Neural progenitor cell (in vitro differentiated cells): ENCODE results near the gene MID1. TPM values are rescaled to one million over a fixed set of nuclear protein-coding genes. Genes with fewer than 3 reads are reported as not detected.

Source experiments
- DNase-seq: peaks from one replicate; pipeline ENCODE4 v3.0.0-alpha.2; 2016; ENCODE audit warnings: low spot score
- H2AFZ ChIP-seq: fragments of 200-600 bp; sonication (generic); replicated peaks from 2 replicates; pipeline ENCODE4 v1.6.1; 2016; ENCODE audit warnings: antibody characterized with exemption
- H3F3A ChIP-seq: fragments of 200-600 bp; sonication (generic); 2 replicates; pipeline ENCODE4 v1.6.1; 2016; ENCODE audit warnings: antibody characterized with exemption, low read depth
- H3K27ac ChIP-seq: fragments of 200-600 bp; sonication (generic); 2 replicates; pipeline ENCODE4 v1.5.1; 2016; ENCODE audit warnings: mild to moderate bottlenecking
- H3K27me3 ChIP-seq: fragments of 200-600 bp; sonication (generic); 2 replicates; pipeline ENCODE4 v1.6.1; 2016; ENCODE audit warnings: mild to moderate bottlenecking, moderate library complexity
- H3K36me3 ChIP-seq: fragments of 200-600 bp; sonication (generic); 2 replicates; pipeline ENCODE4 v1.5.1; 2016
- H3K4me1 ChIP-seq: fragments of 200-600 bp; sonication (generic); 2 replicates; pipeline ENCODE4 v1.6.1; 2016; ENCODE audit warnings: mixed run types
- H3K4me2 ChIP-seq: fragments of 200-600 bp; sonication (generic); 2 replicates; pipeline ENCODE4 v1.6.1; 2016
- H3K4me3 ChIP-seq: fragments of 200-600 bp; sonication (generic); 2 replicates; pipeline ENCODE4 v1.5.1; 2016
- H3K79me2 ChIP-seq: fragments of 200-600 bp; sonication (generic); 2 replicates; pipeline ENCODE4 v1.6.1; 2016; ENCODE audit warnings: low read depth
- H3K9ac ChIP-seq: fragments of 200-600 bp; sonication (generic); 2 replicates; pipeline ENCODE4 v1.6.1; 2016
- H3K9me3 ChIP-seq: fragments of 200-600 bp; sonication (generic); 2 replicates; pipeline ENCODE4 v1.5.1; 2016; ENCODE audit warnings: low read depth
- H4K20me1 ChIP-seq: fragments of 200-600 bp; sonication (generic); 2 replicates; pipeline ENCODE4 v1.6.1; 2016; ENCODE audit warnings: low read depth
- H3K27ac Mint-ChIP-seq: 3 replicates; pipeline ENCODE4 v1.8.0; 2021; ENCODE audit warnings: mixed read lengths
- H3K27me3 Mint-ChIP-seq: 2 replicates; pipeline ENCODE4 v1.8.0; 2022; ENCODE audit warnings: low read depth, mild to moderate bottlenecking, inconsistent platforms, moderate library complexity, mixed read lengths; ENCODE audit not compliant: insufficient read depth
- H3K36me3 Mint-ChIP-seq: 3 replicates; pipeline ENCODE4 v1.8.0; 2021; ENCODE audit warnings: mixed read lengths
- H3K4me1 Mint-ChIP-seq: 3 replicates; pipeline ENCODE4 v1.8.0; 2021; ENCODE audit warnings: mixed read lengths
- H3K4me3 Mint-ChIP-seq: 3 replicates; pipeline ENCODE4 v1.8.0; 2021; ENCODE audit warnings: mild to moderate bottlenecking, moderate library complexity, mixed read lengths
- H3K9me3 Mint-ChIP-seq: 3 replicates; pipeline ENCODE4 v1.8.0; 2020; ENCODE audit warnings: mixed read lengths
- EZH2 ChIP-seq: fragments of 200-600 bp; sonication (generic); IDR thresholded peaks from 2 replicates; pipeline ENCODE4 v1.6.1; 2017; ENCODE audit warnings: antibody characterized with exemption, mild to moderate bottlenecking, moderate library complexity
- EZH2phosphoT487 ChIP-seq: fragments of 200-600 bp; sonication (generic); IDR thresholded peaks from 2 replicates; pipeline ENCODE4 v1.6.1; 2017; ENCODE audit warnings: antibody characterized with exemption
- total RNA-seq: library from RNA; depleted of rRNA; stranded (reverse); fragments of >200 nt; gene quantifications from 2 replicates; pipeline ENCODE4 v1.2.3, GENCODE V29; 2015; ENCODE audit warnings: low replicate concordance
- TF ChIP-seq, protein P1 (sequence below): fragments of 200-600 bp; sonication (generic); IDR thresholded peaks from 2 replicates; pipeline ENCODE4 v1.5.1; 2017; ENCODE audit warnings: antibody characterized with exemption, mild to moderate bottlenecking

MID1 gene
- total RNA-seq, 1 donor from 2014 or later: 29.5 TPM

DNA sequence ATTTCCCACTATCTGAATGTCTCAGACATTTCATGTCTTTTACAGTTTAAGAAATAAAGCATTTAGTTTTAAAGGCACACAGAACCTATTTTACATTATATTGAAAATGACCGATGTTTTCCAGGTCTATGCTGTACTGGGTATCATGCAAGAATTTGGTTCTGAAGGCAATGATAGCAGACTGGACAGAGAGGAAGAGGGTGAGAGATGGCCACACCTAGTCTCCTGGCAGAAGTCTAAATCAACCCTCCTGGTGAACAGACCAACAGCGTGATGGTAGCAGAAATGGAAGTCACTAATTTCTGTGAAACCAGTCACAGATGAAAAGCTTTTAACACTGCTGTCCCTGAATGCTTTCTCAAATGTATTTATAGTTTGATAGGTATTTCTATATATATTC, 41.9 kb downstream of the MID1 start:
- Histone ChIP-seq H3K9ac (no peak overlapping the region), H4K20me1 (peaks cover 28% of the 10 kb centered on the region), H3K4me2 (no peak overlapping the region), H3K79me2 (peaks cover 47% of the 10 kb centered on the region), H3F3A (no peaks in the 10 kb centered on the region), H3K9me3 (no peaks in the 10 kb centered on the region), H3K4me3 (no peak overlapping the region), H3K27ac (no peak overlapping the region), H3K27me3 (no peaks in the 10 kb centered on the region), H2AFZ (no peak overlapping the region), H3K4me1 (peaks cover 3% of the 10 kb centered on the region), H3K36me3 (no peaks in the 10 kb centered on the region)
- Mint-ChIP-seq H3K36me3 (peaks cover 39% of the 10 kb centered on the region), H3K4me1 (peaks cover 41% of the 10 kb centered on the region), H3K4me3 (no peak overlapping the region), H3K27ac (no peak overlapping the region), H3K27me3 (no peaks in the 10 kb centered on the region), H3K9me3 (peaks cover 30% of the 10 kb centered on the region)
- no peak for DNase-seq
- TF ChIP-seq, protein P1, sequence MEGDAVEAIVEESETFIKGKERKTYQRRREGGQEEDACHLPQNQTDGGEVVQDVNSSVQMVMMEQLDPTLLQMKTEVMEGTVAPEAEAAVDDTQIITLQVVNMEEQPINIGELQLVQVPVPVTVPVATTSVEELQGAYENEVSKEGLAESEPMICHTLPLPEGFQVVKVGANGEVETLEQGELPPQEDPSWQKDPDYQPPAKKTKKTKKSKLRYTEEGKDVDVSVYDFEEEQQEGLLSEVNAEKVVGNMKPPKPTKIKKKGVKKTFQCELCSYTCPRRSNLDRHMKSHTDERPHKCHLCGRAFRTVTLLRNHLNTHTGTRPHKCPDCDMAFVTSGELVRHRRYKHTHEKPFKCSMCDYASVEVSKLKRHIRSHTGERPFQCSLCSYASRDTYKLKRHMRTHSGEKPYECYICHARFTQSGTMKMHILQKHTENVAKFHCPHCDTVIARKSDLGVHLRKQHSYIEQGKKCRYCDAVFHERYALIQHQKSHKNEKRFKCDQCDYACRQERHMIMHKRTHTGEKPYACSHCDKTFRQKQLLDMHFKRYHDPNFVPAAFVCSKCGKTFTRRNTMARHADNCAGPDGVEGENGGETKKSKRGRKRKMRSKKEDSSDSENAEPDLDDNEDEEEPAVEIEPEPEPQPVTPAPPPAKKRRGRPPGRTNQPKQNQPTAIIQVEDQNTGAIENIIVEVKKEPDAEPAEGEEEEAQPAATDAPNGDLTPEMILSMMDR: no peak
- TF ChIP-seq EZH2phosphoT487 (no peak), EZH2 (no peak)

DNA sequence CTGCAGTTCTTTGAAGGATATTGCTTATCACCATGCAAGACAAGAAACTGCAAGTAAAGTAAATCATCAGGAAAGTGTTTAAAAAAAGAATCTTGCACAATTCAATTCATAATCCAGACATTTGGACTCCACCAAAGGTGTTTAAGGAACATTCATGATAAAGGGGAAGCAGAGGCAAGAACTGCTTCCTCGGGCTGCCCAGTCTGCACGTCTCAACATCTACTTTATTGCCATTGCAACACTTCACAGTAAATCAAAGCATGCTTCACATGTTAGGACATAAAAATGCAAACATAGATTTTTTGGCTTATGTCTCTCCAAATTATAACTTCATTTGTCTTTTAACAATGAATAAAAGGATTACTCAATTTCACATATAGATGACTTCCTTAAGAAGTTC, 42.5 kb downstream of the MID1 start:
- peaks cover 31% of the 10 kb centered on the region for H3K9me3 Mint-ChIP-seq
- no peak overlapping the region for H3K4me3 Mint-ChIP-seq
- TF ChIP-seq EZH2: no peak
- TF ChIP-seq, protein P1: no peak
- peaks cover 37% of the 10 kb centered on the region for H3K36me3 Mint-ChIP-seq
- Histone ChIP-seq H4K20me1 (peaks cover 28% of the 10 kb centered on the region), H3K4me3 (no peak overlapping the region), H3K79me2 (peaks cover 50% of the 10 kb centered on the region), H2AFZ (no peak overlapping the region), H3K4me1 (peaks cover 3% of the 10 kb centered on the region), H3K27me3 (no peaks in the 10 kb centered on the region), H3K27ac (no peak overlapping the region), H3K36me3 (no peaks in the 10 kb centered on the region), H3F3A (no peaks in the 10 kb centered on the region), H3K4me2 (no peak overlapping the region), H3K9ac (no peak overlapping the region), H3K9me3 (no peaks in the 10 kb centered on the region)
- H3K27me3 Mint-ChIP-seq: no peaks in the 10 kb centered on the region
- DNase-seq: no peak
- H3K27ac Mint-ChIP-seq: no peak overlapping the region
- peaks cover 41% of the 10 kb centered on the region for H3K4me1 Mint-ChIP-seq

DNA sequence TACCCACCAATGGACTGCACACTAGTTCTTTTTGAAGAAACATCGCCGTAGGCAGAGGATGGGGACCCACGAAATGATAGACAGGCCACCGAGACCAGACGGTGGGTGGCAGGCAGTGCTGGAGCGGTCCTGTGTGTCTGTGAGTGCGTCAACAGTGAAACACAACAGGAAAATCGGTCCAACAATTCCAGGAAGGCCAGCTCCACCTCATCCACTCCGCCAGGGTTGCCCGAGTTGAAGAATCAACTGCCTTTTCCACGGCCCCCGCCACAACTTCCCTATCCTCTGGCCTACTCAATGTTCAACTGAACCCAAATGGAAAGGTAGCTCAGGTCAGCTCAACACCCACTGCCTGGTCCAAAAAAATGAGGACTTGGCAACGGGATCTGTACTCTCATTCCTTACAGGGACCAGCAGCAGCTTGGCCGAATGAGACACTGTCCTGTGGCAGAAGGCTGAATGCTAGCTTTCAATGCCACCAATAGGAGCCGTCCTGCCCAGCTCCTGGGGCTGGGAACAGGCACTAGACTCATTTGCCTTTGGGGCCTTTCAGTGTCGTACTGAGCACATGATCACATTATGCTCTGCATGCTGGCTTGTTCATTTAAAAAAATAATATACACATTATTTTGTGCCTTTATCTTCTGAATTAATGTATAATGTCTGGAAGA, 43.5 kb downstream of the MID1 start:
- H3F3A ChIP-seq: no peaks in the 10 kb centered on the region
- no peak overlapping the region for H3K27ac ChIP-seq
- H3K9ac ChIP-seq: no peak overlapping the region
- H3K36me3 ChIP-seq: no peaks in the 10 kb centered on the region
- no peaks in the 10 kb centered on the region for H3K9me3 ChIP-seq
- no peak for TF ChIP-seq EZH2phosphoT487
- TF ChIP-seq, protein P1: no peak
- TF ChIP-seq EZH2: no peak
- H3K9me3 Mint-ChIP-seq: peaks cover 34% of the 10 kb centered on the region
- no peak overlapping the region for H3K4me2 ChIP-seq
- no peak overlapping the region for H3K4me3 Mint-ChIP-seq
- peaks cover 36% of the 10 kb centered on the region for H3K36me3 Mint-ChIP-seq
- H4K20me1 ChIP-seq: peaks cover 28% of the 10 kb centered on the region
- H3K4me1 ChIP-seq: peaks cover 3% of the 10 kb centered on the region
- no peak overlapping the region for H2AFZ ChIP-seq
- no peak for DNase-seq
- no peak overlapping the region for H3K27ac Mint-ChIP-seq
- H3K27me3 Mint-ChIP-seq: no peaks in the 10 kb centered on the region
- no peak overlapping the region for H3K4me3 ChIP-seq
- H3K79me2 ChIP-seq: peaks cover 57% of the 10 kb centered on the region
- peaks cover 41% of the 10 kb centered on the region for H3K4me1 Mint-ChIP-seq
- no peaks in the 10 kb centered on the region for H3K27me3 ChIP-seq
